GM12878 (cell line): Measurements from ENCODE around the gene NAA38. TPM values are rescaled to one million over a fixed set of nuclear protein-coding genes. Genes with fewer than 3 reads are reported as not detected.

Experiments
- BCLAF1 ChIP-seq: fragments of 450-650 bp; IDR thresholded peaks from 2 replicates; pipeline ENCODE4 v1.6.1; 2017; ENCODE audit warnings: antibody characterized with exemption, mild to moderate bottlenecking, moderate library complexity
- CREB1 ChIP-seq: IDR thresholded peaks from 2 replicates; pipeline ENCODE4 v1.6.1; 2012; ENCODE audit warnings: low read depth, mild to moderate bottlenecking, inconsistent platforms
- ETV6 ChIP-seq, 2 experiments: fragments of 450-650 bp in 1 of 2; IDR thresholded peaks in 1 of 2; conservative IDR thresholded peaks in 1 of 2; 2 replicates each; pipeline ENCODE4 v1.6.1; 2014; ENCODE audit warnings: antibody characterized with exemption in 1 of 2, borderline replicate concordance in 1 of 2, low read depth in 1 of 2, mild to moderate bottlenecking in 1 of 2, moderate library complexity in 1 of 2
- EZH2 ChIP-seq: IDR thresholded peaks from 2 replicates; pipeline ENCODE4 v1.6.1; 2012; ENCODE audit warnings: low read depth, mild to moderate bottlenecking, control low read depth, inconsistent platforms, low read length, borderline replicate concordance; ENCODE audit not compliant: control insufficient read depth
- FOXK2 ChIP-seq: fragments of 450-650 bp; IDR thresholded peaks from 2 replicates; pipeline ENCODE4 v1.6.1; 2017; ENCODE audit warnings: mild to moderate bottlenecking, moderate library complexity
- IRF4 ChIP-seq: IDR thresholded peaks from 2 replicates; pipeline ENCODE4 v1.6.1; 2011; ENCODE audit warnings: low read depth, low read length
- MYB ChIP-seq: fragments of 150-350 bp; IDR thresholded peaks from 2 replicates; pipeline ENCODE4 v1.6.1; 2014; ENCODE audit warnings: mild to moderate bottlenecking, low read depth, low read length, borderline replicate concordance
- NFYA ChIP-seq: IDR thresholded peaks from 2 replicates; pipeline ENCODE4 v1.6.1; 2011; ENCODE audit warnings: low read depth, mild to moderate bottlenecking, low read length, improper control_type of control experiment, borderline replicate concordance
- PAX8 ChIP-seq: fragments of 450-650 bp; IDR thresholded peaks from 2 replicates; pipeline ENCODE4 v1.6.1; 2017; ENCODE audit warnings: mild to moderate bottlenecking, moderate library complexity
- POLR2AphosphoS5 ChIP-seq: IDR thresholded peaks from 2 replicates; pipeline ENCODE4 v1.6.1; 2011; ENCODE audit warnings: mild to moderate bottlenecking, low read length, inconsistent platforms
- RBBP5 ChIP-seq: fragments of 200-600 bp; sonication (generic); conservative IDR thresholded peaks from 2 replicates; pipeline ENCODE4 v1.6.1; 2016
- SREBF1 ChIP-seq: IDR thresholded peaks from 2 replicates; pipeline ENCODE4 v1.6.1; 2012; ENCODE audit warnings: mild to moderate bottlenecking, low read length
- TBL1XR1 ChIP-seq: IDR thresholded peaks from 2 replicates; pipeline ENCODE4 v1.6.1; 2012; ENCODE audit warnings: low read depth, low read length, improper control_type of control experiment
- polyA plus RNA-seq, 11 experiments: library from polyadenylated mRNA; depleted of rRNA in 4 of 11; unstranded in 6 of 11; stranded (reverse) in 5 of 11; fragments of >200 nt; fragmentation: Nextera tagmentation in 4 of 11; fragmentation: Illumina TruSeq in 1 of 11; extraction: Ambion mirVana in 4 of 11; extraction: Trizol in 1 of 11; gene quantifications; 1 replicate in 1 of 11; 2 replicates in 10 of 11; pipeline versions ENCODE4 v1.2.1 to v1.2.3, GENCODE V29; 2011 to 2016; ENCODE audit warnings: inconsistent platforms in 2 of 11, missing spikeins in 2 of 11, low read depth in 1 of 11
- total RNA-seq, 4 experiments: library from RNA; depleted of rRNA in 3 of 4; stranded (reverse); fragments of >200 nt in 3 of 4; fragmentation: Illumina TruSeq in 1 of 4; extraction: Trizol in 1 of 4; gene quantifications; 2 replicates each; pipeline versions ENCODE4 v1.2.1 to v1.2.3, GENCODE V29; 2013 to 2021
- TF ChIP-seq, protein P1 (sequence below): IDR thresholded peaks from 2 replicates; pipeline ENCODE4 v1.6.1; 2012; ENCODE audit warnings: improper control_type of control experiment, low read depth, low read length; ENCODE audit not compliant: insufficient replicate concordance
- TF ChIP-seq, protein P2 (sequence below): IDR thresholded peaks from 2 replicates; pipeline ENCODE4 v1.6.1; 2011; ENCODE audit warnings: borderline replicate concordance, low read depth, mild to moderate bottlenecking, moderate library complexity, mixed read lengths, low read length; ENCODE audit not compliant: insufficient read depth; ENCODE audit errors: extremely low read length
- TF ChIP-seq, protein P3 (sequence below): fragments of 450-650 bp; IDR thresholded peaks from 2 replicates; pipeline ENCODE4 v1.6.1; 2017; ENCODE audit warnings: mild to moderate bottlenecking, moderate library complexity

The NAA38 gene
- total and polyA plus RNA-seq, 10 of the 15 experiments (the other 5 are each of a cell fraction or from before 2014, with no cell fraction given), result 31.5 to 337 (median 215) TPM

DNA sequence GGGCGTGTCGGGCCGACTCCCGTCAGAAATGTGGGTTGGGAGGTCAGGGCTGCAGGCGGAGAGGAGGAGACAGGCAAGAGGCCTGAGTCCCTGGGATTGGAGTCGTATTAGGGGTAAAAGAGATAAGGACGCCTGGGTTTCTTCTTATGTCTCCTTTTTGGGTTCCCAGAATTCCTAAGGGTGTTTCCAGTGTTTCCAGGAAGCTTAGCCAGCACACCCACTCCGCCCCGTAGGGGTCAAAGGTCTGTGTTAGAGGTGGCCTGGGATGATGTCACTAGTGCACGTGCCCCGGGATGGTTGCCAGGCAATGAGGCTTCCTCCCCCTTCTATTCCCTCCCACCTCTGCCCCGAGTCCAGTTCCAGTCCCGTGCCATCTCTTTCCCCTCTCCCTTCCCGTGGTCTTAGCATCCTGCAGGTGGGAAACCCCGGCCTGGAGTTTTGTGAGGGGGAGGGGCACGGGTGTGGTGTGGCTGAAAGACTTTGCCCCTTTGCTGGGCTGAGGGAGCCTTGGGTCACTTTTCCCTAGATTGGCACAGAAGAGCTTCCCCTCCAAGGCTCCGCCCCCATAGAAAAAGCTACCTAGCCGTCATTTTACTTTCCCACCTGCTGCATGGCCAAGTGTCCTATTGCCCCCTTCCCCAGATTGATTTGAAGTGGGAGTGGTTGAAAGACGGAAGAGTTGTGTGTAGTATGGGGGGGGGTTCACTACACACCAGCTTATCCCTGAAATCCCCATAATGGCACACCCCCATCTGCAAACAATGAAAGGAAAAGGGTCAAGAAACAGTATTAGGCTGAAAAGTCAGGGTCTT is 20.6 kb downstream of the NAA38 start (continued):
- TF ChIP-seq, protein P1, sequence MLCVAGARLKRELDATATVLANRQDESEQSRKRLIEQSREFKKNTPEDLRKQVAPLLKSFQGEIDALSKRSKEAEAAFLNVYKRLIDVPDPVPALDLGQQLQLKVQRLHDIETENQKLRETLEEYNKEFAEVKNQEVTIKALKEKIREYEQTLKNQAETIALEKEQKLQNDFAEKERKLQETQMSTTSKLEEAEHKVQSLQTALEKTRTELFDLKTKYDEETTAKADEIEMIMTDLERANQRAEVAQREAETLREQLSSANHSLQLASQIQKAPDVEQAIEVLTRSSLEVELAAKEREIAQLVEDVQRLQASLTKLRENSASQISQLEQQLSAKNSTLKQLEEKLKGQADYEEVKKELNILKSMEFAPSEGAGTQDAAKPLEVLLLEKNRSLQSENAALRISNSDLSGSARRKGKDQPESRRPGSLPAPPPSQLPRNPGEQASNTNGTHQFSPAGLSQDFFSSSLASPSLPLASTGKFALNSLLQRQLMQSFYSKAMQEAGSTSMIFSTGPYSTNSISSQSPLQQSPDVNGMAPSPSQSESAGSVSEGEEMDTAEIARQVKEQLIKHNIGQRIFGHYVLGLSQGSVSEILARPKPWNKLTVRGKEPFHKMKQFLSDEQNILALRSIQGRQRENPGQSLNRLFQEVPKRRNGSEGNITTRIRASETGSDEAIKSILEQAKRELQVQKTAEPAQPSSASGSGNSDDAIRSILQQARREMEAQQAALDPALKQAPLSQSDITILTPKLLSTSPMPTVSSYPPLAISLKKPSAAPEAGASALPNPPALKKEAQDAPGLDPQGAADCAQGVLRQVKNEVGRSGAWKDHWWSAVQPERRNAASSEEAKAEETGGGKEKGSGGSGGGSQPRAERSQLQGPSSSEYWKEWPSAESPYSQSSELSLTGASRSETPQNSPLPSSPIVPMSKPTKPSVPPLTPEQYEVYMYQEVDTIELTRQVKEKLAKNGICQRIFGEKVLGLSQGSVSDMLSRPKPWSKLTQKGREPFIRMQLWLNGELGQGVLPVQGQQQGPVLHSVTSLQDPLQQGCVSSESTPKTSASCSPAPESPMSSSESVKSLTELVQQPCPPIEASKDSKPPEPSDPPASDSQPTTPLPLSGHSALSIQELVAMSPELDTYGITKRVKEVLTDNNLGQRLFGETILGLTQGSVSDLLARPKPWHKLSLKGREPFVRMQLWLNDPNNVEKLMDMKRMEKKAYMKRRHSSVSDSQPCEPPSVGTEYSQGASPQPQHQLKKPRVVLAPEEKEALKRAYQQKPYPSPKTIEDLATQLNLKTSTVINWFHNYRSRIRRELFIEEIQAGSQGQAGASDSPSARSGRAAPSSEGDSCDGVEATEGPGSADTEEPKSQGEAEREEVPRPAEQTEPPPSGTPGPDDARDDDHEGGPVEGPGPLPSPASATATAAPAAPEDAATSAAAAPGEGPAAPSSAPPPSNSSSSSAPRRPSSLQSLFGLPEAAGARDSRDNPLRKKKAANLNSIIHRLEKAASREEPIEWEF, result no peak
- TF ChIP-seq, protein P2, sequence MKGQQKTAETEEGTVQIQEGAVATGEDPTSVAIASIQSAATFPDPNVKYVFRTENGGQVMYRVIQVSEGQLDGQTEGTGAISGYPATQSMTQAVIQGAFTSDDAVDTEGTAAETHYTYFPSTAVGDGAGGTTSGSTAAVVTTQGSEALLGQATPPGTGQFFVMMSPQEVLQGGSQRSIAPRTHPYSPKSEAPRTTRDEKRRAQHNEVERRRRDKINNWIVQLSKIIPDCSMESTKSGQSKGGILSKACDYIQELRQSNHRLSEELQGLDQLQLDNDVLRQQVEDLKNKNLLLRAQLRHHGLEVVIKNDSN, result peak; percentile 76
- TF ChIP-seq NFYA, result no peak
- no peak for TF ChIP-seq EZH2
- TF ChIP-seq ETV6 (conservative IDR thresholded peaks at IDR 0.05 in 1 of 2, IDR thresholded peaks at IDR 0.05 in 1 of 2; ENCODE audit: borderline replicate concordance in 1 of 2, low read depth in 1 of 2), result no peak; a peak in 1 of 4 replicates
- TF ChIP-seq TBL1XR1, result peak; percentile 79
- TF ChIP-seq RBBP5, result no peak
- no peak for TF ChIP-seq BCLAF1
- TF ChIP-seq, protein P3, sequence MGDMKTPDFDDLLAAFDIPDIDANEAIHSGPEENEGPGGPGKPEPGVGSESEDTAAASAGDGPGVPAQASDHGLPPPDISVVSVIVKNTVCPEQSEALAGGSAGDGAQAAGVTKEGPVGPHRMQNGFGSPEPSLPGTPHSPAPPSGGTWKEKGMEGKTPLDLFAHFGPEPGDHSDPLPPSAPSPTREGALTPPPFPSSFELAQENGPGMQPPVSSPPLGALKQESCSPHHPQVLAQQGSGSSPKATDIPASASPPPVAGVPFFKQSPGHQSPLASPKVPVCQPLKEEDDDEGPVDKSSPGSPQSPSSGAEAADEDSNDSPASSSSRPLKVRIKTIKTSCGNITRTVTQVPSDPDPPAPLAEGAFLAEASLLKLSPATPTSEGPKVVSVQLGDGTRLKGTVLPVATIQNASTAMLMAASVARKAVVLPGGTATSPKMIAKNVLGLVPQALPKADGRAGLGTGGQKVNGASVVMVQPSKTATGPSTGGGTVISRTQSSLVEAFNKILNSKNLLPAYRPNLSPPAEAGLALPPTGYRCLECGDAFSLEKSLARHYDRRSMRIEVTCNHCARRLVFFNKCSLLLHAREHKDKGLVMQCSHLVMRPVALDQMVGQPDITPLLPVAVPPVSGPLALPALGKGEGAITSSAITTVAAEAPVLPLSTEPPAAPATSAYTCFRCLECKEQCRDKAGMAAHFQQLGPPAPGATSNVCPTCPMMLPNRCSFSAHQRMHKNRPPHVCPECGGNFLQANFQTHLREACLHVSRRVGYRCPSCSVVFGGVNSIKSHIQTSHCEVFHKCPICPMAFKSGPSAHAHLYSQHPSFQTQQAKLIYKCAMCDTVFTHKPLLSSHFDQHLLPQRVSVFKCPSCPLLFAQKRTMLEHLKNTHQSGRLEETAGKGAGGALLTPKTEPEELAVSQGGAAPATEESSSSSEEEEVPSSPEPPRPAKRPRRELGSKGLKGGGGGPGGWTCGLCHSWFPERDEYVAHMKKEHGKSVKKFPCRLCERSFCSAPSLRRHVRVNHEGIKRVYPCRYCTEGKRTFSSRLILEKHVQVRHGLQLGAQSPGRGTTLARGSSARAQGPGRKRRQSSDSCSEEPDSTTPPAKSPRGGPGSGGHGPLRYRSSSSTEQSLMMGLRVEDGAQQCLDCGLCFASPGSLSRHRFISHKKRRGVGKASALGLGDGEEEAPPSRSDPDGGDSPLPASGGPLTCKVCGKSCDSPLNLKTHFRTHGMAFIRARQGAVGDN, result no peak; the same call in 1 of the 2 replicates
- no peak for TF ChIP-seq POLR2AphosphoS5
- TF ChIP-seq PAX8, result no peak
- TF ChIP-seq MYB, result no peak
- TF ChIP-seq IRF4, result peak; percentile 84
- TF ChIP-seq CREB1, result no peak
- 0 out of 2 replicates have a peak, but pooled peaks have one; percentile 23 for TF ChIP-seq FOXK2
- TF ChIP-seq SREBF1, result no peak
